ENCODE results near the gene TUSC2.

The TUSC2 gene

GRCh38 chr3:50334339-50335075, 6.5 kb upstream of the TUSC2 start:
- DNase-seq: no peak

DNA sequence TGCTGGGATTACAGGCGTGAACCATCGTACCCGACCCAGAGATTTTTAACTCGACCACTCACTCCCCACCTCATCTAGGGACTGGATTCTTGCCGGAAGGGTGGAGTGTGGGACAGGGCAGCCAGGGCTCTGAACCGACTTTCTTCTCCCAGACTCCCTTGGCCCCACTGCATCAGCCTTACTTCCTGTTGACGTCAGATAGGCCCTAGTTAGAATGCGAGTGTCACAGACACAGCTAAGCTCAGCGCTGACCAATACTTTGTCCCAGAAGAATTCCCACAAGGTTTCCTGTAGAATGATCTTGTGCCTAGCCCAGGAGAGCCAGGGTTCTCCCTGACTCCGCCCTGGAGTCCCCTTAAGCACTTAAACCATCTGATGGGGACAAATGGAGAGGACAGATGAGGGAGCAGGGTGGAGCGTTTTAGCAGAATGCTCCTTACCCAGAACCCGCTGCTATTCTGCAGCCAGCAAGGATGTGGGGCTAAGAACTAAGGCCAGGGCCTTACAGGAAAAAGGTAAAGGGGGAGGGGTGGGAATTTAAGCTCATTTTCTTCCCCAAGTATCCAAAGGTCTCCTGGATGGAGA, 5.8 kb upstream of the TUSC2 start:
- DNase-seq: no peak

DNA sequence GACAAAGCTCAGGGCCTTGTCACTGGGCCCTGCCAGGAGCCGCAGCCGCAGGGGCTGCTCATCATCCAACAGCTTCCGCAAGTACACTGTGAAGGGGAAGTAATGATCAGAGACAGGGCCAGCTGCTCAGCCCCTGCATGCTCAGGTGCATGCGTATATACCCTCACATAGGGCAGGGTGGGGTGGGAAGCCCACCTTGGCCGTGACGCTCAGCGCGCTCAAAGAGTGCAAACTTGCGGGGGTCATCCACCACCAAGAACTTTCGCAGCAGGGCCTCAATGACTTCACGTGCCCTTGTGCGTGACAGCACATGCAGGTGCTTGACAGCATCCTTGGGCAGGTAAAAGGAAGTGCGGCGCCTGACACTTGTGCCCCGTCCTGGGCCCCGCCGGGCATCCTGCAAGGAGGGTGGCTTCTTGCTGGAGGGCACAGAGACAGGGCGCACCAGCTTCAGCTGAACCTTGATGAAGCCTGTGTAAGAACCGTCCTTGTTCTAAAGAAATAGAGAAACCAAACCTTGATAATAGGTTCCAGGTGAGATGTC, 3.4 kb upstream of the TUSC2 start:
- DNase-seq: no peak

DNA sequence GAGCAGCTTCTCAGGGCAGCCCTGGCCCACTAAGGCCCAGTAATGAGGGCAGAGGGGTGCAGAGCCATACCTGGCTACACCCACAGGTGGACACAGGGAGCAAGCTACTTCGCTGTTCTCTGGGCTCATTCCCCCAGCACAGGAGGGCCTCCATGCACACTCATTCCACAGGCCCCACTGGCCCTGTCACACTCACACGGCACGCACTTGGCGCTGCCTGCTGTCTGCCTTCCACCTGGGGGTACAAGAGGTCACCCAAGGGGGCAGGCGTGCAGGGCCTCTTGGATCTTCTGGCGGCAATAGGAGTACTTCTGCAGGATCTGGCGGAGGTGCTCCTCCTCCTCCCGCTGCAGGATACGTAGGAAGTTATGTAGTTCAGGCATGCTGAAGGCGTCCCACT, 2.3 kb upstream of the TUSC2 start:
- DNase-seq: no peak

DNA sequence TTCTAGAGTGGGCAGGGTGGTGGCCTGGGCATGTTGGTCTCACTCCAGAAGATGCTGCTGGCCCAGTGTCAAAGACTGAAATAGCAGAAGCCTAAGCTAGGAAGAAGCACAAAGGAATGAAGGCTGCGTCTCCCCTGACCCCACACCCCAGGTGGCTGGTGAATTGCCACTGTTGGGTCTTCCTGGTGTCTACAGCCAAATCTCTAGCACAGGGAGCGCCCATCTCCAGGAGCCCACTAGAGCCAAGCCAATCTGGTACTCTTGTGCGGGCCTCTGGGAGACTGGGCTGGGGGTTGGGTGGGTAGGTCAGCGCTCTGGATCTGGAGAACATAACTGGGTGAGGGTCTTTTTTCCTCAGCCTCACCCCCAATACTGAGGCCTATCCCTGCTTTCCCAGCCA, 894 bp downstream of the TUSC2 start:
- no peak for DNase-seq

DNA sequence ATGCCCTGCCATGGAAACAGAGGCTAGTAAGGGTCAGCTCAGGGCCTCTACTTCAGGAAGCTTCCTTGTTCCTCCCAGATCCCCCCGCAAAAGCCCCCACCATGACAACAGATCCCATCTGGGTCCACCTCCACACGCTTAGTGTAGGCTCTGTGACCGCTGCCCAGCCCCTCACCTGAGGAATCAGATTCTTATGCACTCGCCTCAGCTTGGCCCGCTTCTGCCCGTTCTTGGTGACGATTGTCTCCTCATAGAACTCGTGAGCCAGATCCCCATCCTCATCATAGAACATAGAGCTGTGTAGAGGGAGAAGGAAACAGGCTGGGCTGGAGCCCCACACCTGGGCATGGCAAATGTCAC, 1.9 kb downstream of the TUSC2 start:
- no peak for DNase-seq

GRCh38 chr3:50325497-50326181, 2.4 kb downstream of the TUSC2 start:
- DNase-seq: no peak

GRCh38 chr3:50325113-50325480, 2.9 kb downstream of the TUSC2 start:
- DNase-seq: no peak

DNA sequence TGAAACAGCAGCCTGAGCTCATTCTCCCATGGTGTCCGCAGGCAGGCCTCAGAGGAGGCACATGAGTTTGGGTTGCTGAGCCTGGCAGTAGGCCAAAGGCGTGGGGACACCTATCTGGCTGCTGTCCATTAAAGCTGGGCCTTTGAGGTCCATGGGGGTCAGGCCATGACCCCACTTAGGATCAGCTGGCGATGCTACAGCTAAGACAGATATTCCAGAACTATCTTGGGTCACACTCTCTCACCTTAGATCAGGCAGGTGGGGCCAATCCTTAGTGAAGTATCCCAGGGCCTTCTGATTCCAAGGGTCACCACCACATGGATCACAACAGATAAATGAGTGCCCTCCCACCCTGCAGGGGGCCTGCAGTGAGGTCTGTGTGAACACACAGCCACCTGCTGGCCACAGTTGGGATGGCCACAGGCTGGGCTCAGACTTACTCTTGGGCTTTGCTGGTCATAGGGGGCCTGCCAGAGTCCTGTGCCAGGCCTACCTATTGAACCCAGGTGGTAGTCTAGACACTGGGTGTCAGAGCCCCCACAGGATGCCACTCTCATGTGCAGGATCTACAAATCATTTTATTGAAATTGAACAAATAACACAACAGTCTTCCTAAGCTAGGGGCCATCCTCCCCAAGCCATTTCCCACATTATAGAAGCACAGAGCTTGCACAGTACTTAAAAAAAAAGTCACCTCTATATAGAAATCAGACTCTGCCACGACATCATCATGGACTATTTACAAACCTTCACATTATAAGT, 3.5 kb downstream of the TUSC2 start:
- peak; percentile 99 for DNase-seq

GRCh38 chr3:50323614-50324199, 4.3 kb downstream of the TUSC2 start:
- no peak for DNase-seq

- no peak for DNase-seq
Observed at GRCh38 chr3:50323092-50323600, 4.9 kb downstream of the TUSC2 start.

DNA sequence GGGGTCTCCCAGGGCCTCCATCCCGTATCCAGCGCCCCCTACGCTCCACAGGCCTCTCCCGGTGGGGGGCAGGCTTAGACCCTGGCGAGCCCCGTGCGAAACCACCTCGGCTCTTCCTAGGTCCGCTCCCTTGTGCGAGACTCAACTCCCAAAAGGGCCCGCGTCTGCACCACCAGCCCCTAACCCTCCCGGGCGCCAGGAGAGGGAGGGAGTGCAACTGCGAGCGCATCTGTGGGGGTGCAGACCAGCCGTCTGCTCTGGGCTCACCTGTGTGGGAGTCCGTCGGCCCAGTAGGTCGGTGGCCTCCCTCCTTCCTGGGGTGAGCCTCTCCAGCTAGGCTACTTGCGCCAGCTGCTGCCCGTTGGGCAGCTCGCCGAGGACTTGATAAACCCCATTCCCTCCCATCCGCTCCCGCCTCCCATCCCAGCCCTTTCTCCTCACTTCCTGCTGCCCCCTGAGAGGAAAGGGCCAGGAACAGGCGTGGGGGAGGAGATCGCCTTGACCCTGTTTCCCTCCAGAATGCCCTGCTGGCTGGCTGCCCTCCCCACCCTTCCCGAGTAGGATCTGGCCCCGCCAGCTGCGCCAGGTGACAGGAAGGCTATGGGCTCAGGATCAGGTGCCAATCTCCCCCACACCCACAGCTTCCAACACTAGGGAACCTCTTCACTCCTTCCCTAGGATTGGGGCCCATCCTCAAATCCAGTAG, 5.5 kb downstream of the TUSC2 start, which contains the start of gene HYAL2:
HYAL2 (minus strand) TSS at position 360 of the 706 bp plus-strand sequence. CDS start 2,256 bp downstream, outside the sequence.
- no peak for DNase-seq

DNA sequence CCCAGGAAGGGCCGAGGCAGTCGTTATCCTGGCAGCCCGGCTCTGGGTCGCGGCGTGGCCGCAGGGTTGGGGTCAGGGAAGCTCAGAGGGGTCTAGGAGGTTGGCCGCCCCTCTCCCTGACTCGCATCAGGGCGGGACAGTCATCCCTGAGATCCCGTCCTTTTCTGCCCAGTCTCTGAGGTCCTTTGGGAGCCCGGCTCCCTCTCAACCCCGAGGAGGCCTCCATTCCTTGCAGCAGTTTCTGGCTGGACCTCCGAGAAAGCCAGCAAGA, 6.0 kb downstream of the TUSC2 start:
- DNase-seq: no peak

GRCh38 chr3:50321336-50322114, 6.5 kb downstream of the TUSC2 start:
- peak; percentile 96 for DNase-seq

GRCh38 chr3:50320853-50321335, 7.1 kb downstream of the TUSC2 start:
- peak; percentile 80 for DNase-seq

DNA sequence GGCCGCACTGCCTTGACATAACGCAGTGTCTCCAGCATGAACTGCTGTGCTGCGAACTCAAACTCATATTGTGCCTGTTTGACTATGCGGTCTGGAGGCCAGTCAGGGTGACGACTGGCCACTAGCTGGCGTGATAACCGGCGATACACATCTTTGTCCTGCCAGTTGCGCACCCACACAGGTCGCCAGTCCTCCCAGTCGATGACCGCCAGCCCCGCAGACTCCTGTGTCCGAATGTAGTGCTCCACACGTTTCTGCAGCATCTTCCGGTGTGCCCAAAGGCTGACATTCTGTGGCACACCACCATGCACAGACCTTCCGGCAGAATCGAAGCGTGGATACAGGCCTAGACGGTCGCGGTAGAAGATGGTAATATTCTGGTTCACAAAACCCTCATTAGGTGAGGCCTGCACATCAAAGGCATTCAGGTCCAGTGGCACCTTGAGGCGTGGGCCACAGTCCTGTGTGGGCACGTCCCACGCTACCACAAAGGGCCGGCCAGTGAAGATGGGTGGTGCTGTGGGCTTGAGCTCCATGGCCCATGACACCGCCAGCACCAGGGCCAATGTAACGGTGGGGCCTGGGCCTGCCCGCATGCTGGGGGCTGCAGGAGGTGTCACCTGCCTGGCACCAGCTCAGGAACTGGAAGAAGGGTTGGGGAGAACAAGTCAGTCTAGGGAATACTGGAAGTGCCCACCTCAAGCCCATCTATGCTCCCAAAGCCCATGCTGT, 8.0 kb downstream of the TUSC2 start:
- no peak for DNase-seq

DNA sequence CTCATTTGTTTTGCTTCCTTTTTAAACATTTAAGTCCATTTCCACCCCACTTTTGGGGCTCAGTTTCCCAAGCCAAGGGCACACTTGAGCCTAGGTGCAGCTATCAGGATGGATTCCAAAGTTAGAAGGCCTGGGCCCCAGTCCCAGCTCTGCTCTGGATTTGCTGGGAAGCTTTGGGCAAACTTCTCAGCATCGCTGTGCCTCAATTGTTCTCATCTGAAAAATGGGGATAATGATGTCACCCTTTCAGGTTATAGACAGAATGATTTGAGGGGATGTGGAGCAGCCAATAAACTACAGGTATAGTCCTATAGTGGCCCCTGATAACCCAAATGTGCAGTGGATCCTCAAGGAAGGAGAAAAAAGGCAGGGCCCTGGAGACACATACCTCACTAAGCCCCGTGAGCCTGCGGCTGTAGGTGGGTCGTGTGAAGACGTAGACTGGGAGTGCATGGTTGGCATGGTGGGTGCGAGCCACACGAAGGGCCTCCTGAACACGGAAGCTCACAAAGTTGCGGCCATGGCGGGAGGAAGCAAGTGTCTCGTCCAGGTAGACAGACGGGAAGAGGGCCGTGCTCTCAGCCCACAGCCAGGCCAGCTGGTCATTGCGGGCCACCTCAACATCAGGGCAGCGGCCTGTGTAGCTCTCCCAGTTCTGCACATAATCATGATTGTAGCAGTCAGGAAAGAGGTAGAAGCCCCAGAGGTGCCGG, 8.7 kb downstream of the TUSC2 start:
- no peak for DNase-seq

DNA sequence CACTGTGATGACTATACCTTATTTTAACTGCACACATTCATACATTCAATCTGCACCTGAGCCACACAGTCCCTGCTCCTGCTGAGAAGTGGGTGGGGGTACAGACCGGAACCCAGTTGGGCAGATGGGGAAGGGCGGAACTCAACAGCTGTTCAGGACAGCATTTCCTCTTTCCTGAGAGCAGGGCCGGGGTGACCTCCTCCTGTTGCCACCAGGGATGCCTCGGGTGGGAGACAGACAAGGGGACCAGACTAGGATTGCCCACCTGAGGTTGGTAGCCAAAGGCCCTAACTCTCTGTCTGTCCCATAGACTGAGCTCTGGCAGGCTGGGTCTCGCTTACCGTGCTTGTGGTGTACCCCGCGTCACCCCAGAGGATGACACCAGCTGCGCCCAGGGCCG, 9.4 kb downstream of the TUSC2 start:
- DNase-seq: no peak

DNA sequence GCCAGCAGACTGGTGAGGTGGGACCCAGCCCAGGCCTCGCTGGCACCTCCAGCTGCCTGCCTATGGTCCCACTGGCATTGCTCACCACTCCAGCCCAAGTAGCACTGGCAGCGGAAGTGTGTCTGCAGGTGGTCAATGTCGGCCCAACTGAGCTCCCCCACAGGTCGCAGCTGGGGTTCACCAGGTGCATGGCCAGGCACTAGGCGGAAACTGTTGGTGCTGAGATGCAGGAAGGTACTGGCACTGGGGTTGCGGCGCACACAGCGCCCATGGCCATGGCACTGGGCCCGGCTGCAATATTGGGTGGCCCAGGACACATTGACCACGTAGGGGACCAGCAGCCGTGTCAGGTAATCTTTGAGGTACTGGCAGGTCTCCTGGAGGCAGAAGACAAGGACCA, 9.9 kb downstream of the TUSC2 start:
- DNase-seq: no peak

GRCh38 chr3:50317300-50317699, 10.7 kb downstream of the TUSC2 start:
- no peak for DNase-seq
